Activated B cell treated with CpG ODN at 0.5 μM for 24 hours (primary cell): ENCODE data around the gene FAM114A1. TPM values are rescaled to one million over a fixed set of nuclear protein-coding genes. Genes with fewer than 3 reads are reported as not detected.

Source experiments
- ATAC-seq: fragments of 200-7000 bp; cut with Tn5 transposase; one replicate; pipeline ENCODE4 v1.10.0; 2021; ENCODE audit warnings: low read depth, mild to moderate bottlenecking, moderate library complexity
- CTCF ChIA-PET: fragments of 350-600 bp; sonication (Branson Sonifier 250); formaldehyde crosslinking; loops from one replicate; lab custom pipeline; 2021; ENCODE audit warnings: antibody characterized with exemption; lab: Charles Lee
- POLR2A ChIA-PET: fragments of 350-600 bp; sonication (Branson Sonifier 250); formaldehyde crosslinking; loops from one replicate; lab custom pipeline; 2021; ENCODE audit warnings: antibody characterized with exemption; lab: Charles Lee
- DNase-seq: peaks from one replicate; pipeline ENCODE4 v3.0.0; 2022
- H3K27ac Mint-ChIP-seq: one replicate; pipeline ENCODE4 v1.8.0; 2020; ENCODE audit warnings: mixed read lengths
- H3K27me3 Mint-ChIP-seq: one replicate; pipeline ENCODE4 v1.8.0; 2021; ENCODE audit warnings: mixed read lengths
- H3K36me3 Mint-ChIP-seq: one replicate; pipeline ENCODE4 v1.8.0; 2021; ENCODE audit warnings: low read depth, mixed read lengths
- H3K4me1 Mint-ChIP-seq: one replicate; pipeline ENCODE4 v1.8.0; 2021; ENCODE audit warnings: mixed read lengths
- H3K4me3 Mint-ChIP-seq: one replicate; pipeline ENCODE4 v1.8.0; 2020; ENCODE audit warnings: mild to moderate bottlenecking, mixed read lengths
- H3K9me3 Mint-ChIP-seq: one replicate; pipeline ENCODE4 v1.8.0; 2020; ENCODE audit warnings: mixed read lengths
- CTCF ChIP-seq: fragments of 200-600 bp; IDR thresholded peaks from one replicate; pipeline ENCODE4 v1.8.0; 2022; ENCODE audit warnings: antibody characterized with exemption, mild to moderate bottlenecking
- intact Hi-C: fragments of 100-400 bp; cut with micrococcal nuclease; formaldehyde crosslinking; loops from one replicate; pipeline ENCODE4 v1.15.1; 2024
- total RNA-seq: library from RNA; stranded (reverse); gene quantifications from 2 replicates; pipeline ENCODE4 v1.2.3, GENCODE V29; 2022

Gene FAM114A1
- total RNA-seq, 1 donor from 2014 or later, result 3.3 TPM

- CTCF ChIA-PET, result interaction anchor here (2.0 to 2.5 kb wide), 2 partner anchors 12 to 113 kb away, joined by 9 to 14 read pairs; no protein-coding TSS in a partner anchor
- Mint-ChIP-seq H3K27ac (no peak overlapping the region), H3K27me3 (no peaks in the 10 kb centered on the region), H3K4me3 (no peak overlapping the region), H3K9me3 (no peaks in the 10 kb centered on the region), H3K36me3 (no peaks in the 10 kb centered on the region), H3K4me1 (peaks cover 11% of the 10 kb centered on the region)
- POLR2A ChIA-PET, result no interaction called here
- ATAC-seq, result no peak
- intact Hi-C loops, result no loop called here
- DNase-seq, result no peak
- TF ChIP-seq CTCF, result no peak
Observed at GRCh38 chr4:38872620-38873019, 5.0 kb downstream of the FAM114A1 start.

- DNase-seq (no peak), ATAC-seq (peak; percentile 37)
- Mint-ChIP-seq H3K27me3 (no peaks in the 10 kb centered on the region), H3K4me3 (no peak overlapping the region), H3K4me1 (peaks cover 7% of the 10 kb centered on the region), H3K9me3 (no peaks in the 10 kb centered on the region), H3K36me3 (no peaks in the 10 kb centered on the region), H3K27ac (no peak overlapping the region)
- intact Hi-C loops, result no loop called here
- CTCF ChIA-PET, result interaction anchor here (0.6 to 2.5 kb wide), 5 partner anchors 13 to 262 kb away, joined by 3 to 14 read pairs (median 3); partner anchors contain the start of gene TLR10
- TF ChIP-seq CTCF, result no peak
- POLR2A ChIA-PET, result no interaction called here
Observed at GRCh38 chr4:38873290-38873944, 5.8 kb downstream of the FAM114A1 start.

- no peak overlapping the region for H3K27ac Mint-ChIP-seq
- H3K4me1 Mint-ChIP-seq, result no peaks in the 10 kb centered on the region
- no peaks in the 10 kb centered on the region for H3K9me3 Mint-ChIP-seq
- ChIA-PET CTCF (no interaction called here), POLR2A (interaction anchor here (1.3 kb wide), 1 partner anchor 9 kb away, joined by 9 read pairs; the partner anchor contains the start of gene FAM114A1)
- no peaks in the 10 kb centered on the region for H3K27me3 Mint-ChIP-seq
- no peak for DNase-seq
- no peaks in the 10 kb centered on the region for H3K36me3 Mint-ChIP-seq
- no peak for TF ChIP-seq CTCF
- no peak for ATAC-seq
- H3K4me3 Mint-ChIP-seq, result no peak overlapping the region
- intact Hi-C loops, result no loop called here
Observed at GRCh38 chr4:38876636-38877035, 9.0 kb downstream of the FAM114A1 start.

- H3K4me3 Mint-ChIP-seq, result no peak overlapping the region
- POLR2A ChIA-PET, result no interaction called here
Observed at GRCh38 chr4:38884254-38884653, 16.6 kb downstream of the FAM114A1 start.

More at GRCh38 chr4:38884254-38884653, 16.6 kb downstream of the FAM114A1 start:
- intact Hi-C loops, result no loop called here
- H3K4me1 Mint-ChIP-seq, result peaks cover 4% of the 10 kb centered on the region
- CTCF ChIA-PET, result interaction anchor here (0.6 kb wide), 1 partner anchor 123 kb away, joined by 3 read pairs; no protein-coding TSS in a partner anchor
- no peak overlapping the region for H3K27ac Mint-ChIP-seq
- H3K36me3 Mint-ChIP-seq, result no peaks in the 10 kb centered on the region
- no peaks in the 10 kb centered on the region for H3K27me3 Mint-ChIP-seq
- DNase-seq (no peak), ATAC-seq (no peak)
- TF ChIP-seq CTCF, result no peak
- no peaks in the 10 kb centered on the region for H3K9me3 Mint-ChIP-seq
